Epidermal melanocyte (primary cell): Measurements from ENCODE around the gene TMEM219.
"Not testable (repeated sequence)": the region's sequence is repeated elsewhere in the genome, so short reads cannot be mapped to it uniquely, and the experiment has no call there.

Source experiments
- DNase-seq: peaks from one replicate; pipeline ENCODE4 v3.0.0; 2011; ENCODE audit warnings: low spot score; ENCODE audit not compliant: insufficient read length

The TMEM219 gene

GRCh38 chr16:29950806-29951461 is 10.9 kb upstream of the TMEM219 start:
- DNase-seq, result no peak

- DNase-seq, result no peak
Measured at GRCh38 chr16:29951625-29952365, 10.1 kb upstream of the TMEM219 start.

- DNase-seq, result no peak
Measured at GRCh38 chr16:29958756-29959155, 3.1 kb upstream of the TMEM219 start.

DNA sequence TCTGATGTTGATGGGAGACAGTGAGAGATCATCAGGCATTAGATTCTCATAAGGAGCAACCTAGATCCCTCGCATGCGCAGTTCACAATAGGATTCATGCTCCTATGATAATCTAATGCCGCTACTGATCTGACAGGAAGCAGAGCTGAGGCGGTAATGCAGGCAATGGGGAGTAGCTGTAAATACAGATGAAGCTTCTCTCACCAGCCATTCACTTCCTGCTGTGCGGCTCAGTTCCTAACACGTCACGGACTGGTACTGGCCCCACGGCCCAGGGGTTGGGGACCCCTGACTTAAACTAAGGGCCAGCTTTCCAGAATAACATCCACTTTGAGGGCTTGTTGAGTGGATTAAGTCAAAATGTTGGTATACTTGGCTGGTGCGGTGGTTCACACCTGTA is 2.6 kb upstream of the TMEM219 start:
- DNase-seq, result no peak

GRCh38 chr16:29959821-29960220 is 2.1 kb upstream of the TMEM219 start:
- DNase-seq, result not testable (repeated sequence)

DNA sequence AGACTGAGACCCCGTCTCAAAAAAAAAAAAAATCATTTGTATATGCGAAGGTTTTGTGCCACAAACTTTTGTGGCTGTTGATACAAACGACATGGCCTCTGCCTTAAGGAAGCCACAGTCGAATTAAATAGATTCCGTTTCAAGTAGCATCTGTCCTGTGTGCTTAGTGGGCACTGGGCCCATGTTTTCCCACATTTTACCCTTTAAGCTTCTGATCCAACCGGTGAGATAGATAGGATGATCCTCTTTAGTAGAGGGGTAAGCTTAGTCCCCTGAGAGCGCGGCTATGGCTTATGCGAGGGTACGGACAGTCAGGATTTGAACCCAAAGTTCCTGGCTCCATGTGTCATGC is 776 bp upstream of the TMEM219 start:
- DNase-seq, result no peak

DNA sequence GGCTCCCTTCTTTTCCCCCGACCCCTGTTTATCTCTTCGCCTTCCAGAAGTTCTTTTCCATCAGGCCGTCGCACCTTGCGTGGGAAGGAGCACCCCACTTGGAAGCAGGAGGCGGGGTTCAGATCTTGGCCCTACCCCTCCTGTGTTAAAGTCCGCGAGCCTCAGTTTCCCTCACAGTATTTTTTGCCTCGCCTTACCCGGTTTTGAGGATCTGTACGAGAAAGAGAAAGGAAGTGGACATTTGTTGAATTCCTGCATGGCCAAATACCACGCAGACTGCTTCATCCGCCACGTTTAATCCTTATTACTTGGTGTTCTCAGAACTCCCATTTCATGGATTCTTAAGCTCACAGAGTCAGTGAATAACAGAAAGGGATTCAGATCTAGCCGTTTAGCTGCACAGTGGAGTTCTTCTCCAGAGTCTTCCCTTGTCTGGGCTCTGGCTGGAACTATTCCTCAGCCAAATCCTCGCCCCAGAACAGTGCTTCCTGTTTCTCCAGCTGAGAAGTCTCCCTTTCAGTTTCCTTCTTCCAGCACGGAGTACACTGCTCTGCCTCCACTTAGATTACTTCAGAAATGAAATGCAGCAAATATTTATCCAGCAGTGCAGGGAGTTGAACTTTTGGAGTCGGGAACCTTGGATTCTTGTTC is 590 bp downstream of the TMEM219 start:
- DNase-seq, result no peak

- DNase-seq, result no peak
Measured at GRCh38 chr16:29963021-29963743, 1.3 kb downstream of the TMEM219 start.

GRCh38 chr16:29968205-29968604 is 6.3 kb downstream of the TMEM219 start:
- no peak for DNase-seq

GRCh38 chr16:29971304-29971703 is 9.4 kb downstream of the TMEM219 start:
- no peak for DNase-seq

DNA sequence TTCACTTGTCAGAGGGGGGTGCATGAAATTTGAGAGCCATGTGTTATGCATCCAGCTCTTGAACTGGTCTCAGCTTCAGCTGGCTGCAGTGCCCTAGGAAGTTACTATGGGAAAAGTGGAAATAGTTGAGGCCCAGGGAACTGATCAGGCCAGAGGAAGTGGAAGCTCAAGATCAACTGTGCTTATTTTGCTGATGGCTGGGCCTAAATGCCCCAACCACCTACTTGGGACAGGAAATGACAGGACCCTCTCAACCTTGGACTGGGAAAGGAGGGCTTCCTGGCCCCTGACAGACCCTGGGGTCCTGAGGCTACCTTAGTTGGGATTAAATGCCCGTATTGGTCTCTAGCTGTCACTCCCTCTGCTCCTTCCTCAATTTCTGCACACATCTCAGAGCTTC is 10.6 kb downstream of the TMEM219 start:
- DNase-seq, result no peak

DNA sequence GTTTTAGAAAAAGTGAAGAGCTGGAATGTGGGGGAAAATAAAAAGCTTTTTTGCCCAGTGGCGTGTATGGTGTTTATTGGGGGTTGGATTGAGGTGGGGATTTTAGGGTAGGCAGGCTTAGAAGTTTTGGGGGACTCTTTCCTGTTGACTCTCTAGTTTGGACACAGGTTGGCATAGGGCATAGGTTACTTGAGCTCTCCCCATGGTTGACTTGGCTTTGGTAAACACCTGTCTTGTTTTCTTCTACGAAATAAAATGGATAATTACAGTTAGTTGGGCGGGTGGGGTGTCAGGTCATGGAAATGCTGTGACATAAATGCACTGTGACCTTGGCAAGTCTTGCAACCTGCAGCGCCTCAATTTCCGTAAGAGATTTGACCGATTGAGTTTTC is 11.1 kb downstream of the TMEM219 start:
- no peak for DNase-seq

DNA sequence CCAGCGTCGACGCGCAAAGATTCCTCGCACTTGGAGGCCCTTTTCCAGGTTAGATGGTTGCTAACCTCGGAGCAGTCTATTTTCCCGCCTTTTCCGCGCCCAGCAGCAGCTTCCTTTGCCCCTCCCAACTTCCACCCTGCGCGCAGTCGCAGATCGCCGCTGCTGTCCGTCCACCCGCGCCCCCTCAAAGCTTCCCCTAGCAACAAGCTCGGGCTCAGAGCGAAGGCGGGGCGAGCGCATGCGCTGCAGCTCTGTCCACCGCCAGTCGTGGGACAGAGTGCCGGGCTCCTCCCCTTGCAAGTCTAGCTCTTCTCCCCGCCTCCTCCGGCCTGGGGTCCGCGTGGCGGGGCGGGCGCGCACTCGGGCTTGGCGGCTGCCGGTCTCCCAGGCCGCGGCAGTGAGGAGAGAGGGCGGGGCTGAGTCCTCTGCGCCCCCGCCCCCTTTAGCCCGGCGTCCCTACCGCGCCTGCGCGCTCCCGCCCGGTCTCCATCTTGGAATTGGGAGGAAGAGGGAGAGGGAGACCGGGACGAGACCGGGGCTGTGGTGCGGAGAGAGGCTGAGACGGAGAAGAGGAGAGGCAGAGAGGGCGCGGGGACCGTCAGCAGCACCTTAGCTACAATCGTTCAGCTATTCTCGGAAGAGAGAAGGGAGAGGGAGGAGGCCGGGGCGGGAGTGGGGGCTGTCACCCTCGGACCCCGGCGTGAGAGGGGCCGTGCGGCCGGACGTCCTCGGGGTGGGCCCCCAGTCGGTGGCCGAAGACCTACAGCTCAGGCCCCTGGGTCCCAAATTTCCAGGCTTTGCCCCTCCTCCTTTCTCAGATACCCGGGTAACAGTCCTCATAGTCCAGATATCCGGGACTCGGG is 11.7 kb downstream of the TMEM219 start, which contains the start of gene TAOK2:
TAOK2 (plus strand) TSS at position 485 of the 863 bp plus-strand sequence. CDS start 3,905 bp downstream, outside the sequence.
- peak; percentile 99 for DNase-seq

GRCh38 chr16:29974291-29975133 is 12.6 kb downstream of the TMEM219 start:
- DNase-seq, result no peak

GRCh38 chr16:29975134-29975538 is 13.3 kb downstream of the TMEM219 start:
- no peak for DNase-seq

DNA sequence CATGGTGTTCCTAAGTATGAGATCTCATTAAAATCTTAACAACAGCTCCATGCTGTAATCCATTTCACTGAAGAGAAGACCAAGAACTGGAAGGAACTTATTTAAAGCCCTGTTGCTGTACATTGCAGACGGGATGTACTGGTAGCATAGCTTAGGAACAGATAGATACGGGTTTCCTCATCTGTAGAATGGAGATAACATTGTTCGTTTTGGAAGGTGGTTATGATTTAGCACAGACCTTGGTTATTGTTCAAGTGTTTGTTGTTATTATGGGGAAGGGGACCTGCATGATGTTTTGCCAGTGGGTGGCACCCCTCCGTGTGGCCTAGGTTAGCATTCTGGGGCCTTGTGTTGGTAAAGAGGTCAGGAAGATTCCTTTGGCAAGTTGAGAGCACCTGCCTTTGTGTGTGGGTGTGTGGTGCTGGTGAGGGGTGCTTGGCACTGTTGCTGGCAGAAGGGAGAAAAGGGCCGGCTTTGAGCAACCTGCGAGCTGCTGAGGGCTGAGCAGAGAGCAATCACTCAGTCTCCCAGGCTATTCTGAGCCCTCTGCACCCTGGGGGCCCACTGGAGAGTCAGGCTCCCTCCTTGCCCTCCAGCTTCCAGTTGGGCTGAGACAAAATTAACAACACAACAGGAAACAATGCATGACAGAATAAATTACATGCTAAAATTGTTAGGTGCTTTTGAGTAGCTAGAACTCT is 14.1 kb downstream of the TMEM219 start:
- DNase-seq, result no peak

GRCh38 chr16:29977063-29977825 is 15.4 kb downstream of the TMEM219 start:
- peak; percentile 6 for DNase-seq

DNA sequence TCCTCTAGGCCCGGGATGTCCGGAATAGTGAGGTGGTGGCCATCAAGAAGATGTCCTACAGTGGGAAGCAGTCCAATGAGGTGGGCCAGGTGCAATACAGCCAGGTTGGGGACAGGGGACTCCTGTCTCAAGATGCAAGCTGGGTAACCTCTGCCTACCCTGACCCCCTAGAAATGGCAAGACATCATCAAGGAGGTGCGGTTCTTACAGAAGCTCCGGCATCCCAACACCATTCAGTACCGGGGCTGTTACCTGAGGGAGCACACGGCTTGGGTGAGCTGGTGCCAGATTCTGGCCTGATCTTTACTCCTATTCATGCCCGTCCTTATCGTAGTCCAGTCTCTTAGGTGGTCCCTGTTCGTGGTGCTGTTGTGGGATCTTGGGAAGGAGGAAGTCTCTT is 16.2 kb downstream of the TMEM219 start:
- no peak for DNase-seq
